Activated CD4-positive, alpha-beta T cell treated with anti-CD3 and anti-CD28 coated beads, Interleukin-2, amount 10 ng/mL, durations not matched to agents 7 days and 5 days (primary cell): ENCODE data around the gene TES. TPM values are rescaled to one million over a fixed set of nuclear protein-coding genes. Genes with fewer than 3 reads are reported as not detected.
"Not testable (repeated sequence)": the region's sequence is repeated elsewhere in the genome, so short reads cannot be mapped to it uniquely, and the experiment has no call there.

Experiments used
- CTCF ChIA-PET: fragments of 350-600 bp; sonication (Branson Sonifier 250); formaldehyde crosslinking; loops from one replicate; lab custom pipeline; 2021; ENCODE audit warnings: antibody characterized with exemption; lab: Charles Lee
- POLR2A ChIA-PET: fragments of 350-600 bp; sonication (Branson Sonifier 250); formaldehyde crosslinking; loops from one replicate; lab custom pipeline; 2021; ENCODE audit warnings: antibody characterized with exemption; lab: Charles Lee
- DNase-seq: peaks from one replicate; pipeline ENCODE4 v3.0.0-alpha.2; 2020
- H3K27ac Mint-ChIP-seq: one replicate; pipeline ENCODE4 v1.8.0; 2021; ENCODE audit warnings: mild to moderate bottlenecking, moderate library complexity, mixed read lengths
- H3K27me3 Mint-ChIP-seq: one replicate; pipeline ENCODE4 v1.8.0; 2021; ENCODE audit warnings: mixed read lengths
- H3K36me3 Mint-ChIP-seq: one replicate; pipeline ENCODE4 v1.8.0; 2021; ENCODE audit warnings: low read depth, mixed read lengths
- H3K4me1 Mint-ChIP-seq: one replicate; pipeline ENCODE4 v1.8.0; 2021; ENCODE audit warnings: mixed read lengths
- H3K4me3 Mint-ChIP-seq: one replicate; pipeline ENCODE4 v1.8.0; 2021; ENCODE audit warnings: mild to moderate bottlenecking, moderate library complexity, mixed read lengths
- H3K9me3 Mint-ChIP-seq: one replicate; pipeline ENCODE4 v1.8.0; 2021; ENCODE audit warnings: mixed read lengths
- total RNA-seq, 2 experiments: library from RNA; stranded (reverse); gene quantifications; one replicate each; pipeline ENCODE4 v1.2.3, GENCODE V29; 2021

TES gene
- total RNA-seq, 2 experiments from 2014 or later: 139 to 140 TPM

GRCh38 chr7:116173051-116174028 lies 37.0 kb upstream of the TES start:
- CTCF ChIA-PET: interaction anchor here (1.0 to 1.5 kb wide), 2 partner anchors 63 to 82 kb away, joined by 3 to 4 read pairs; no protein-coding TSS in a partner anchor
- Mint-ChIP-seq H3K27me3 (peaks cover 16% of the 10 kb centered on the region), H3K4me3 (no peak overlapping the region), H3K9me3 (peaks cover 4% of the 10 kb centered on the region), H3K36me3 (no peaks in the 10 kb centered on the region), H3K4me1 (peaks cover 8% of the 10 kb centered on the region), H3K27ac (no peak overlapping the region)
- POLR2A ChIA-PET: no interaction called here
- DNase-seq: peak; percentile 63

- CTCF ChIA-PET: interaction anchor here (1.5 kb wide), 1 partner anchor 61 kb away, joined by 3 read pairs; no protein-coding TSS in a partner anchor
- H3K36me3 Mint-ChIP-seq, H3K9me3 Mint-ChIP-seq, POLR2A ChIA-PET, H3K27ac Mint-ChIP-seq, H3K4me3 Mint-ChIP-seq, DNase-seq, H3K4me1 Mint-ChIP-seq: not testable (repeated sequence)
- peaks cover 10% of the 10 kb centered on the region for H3K27me3 Mint-ChIP-seq
Measured at GRCh38 chr7:116175095-116175494, 35.2 kb upstream of the TES start.

- ChIA-PET CTCF (interaction anchor here (1.4 kb wide), 2 partner anchors 9 to 28 kb away, joined by 3 to 6 read pairs; no protein-coding TSS in a partner anchor), POLR2A (no interaction called here)
- H3K27ac Mint-ChIP-seq: no peak overlapping the region
Measured at GRCh38 chr7:116176226-116176625, 34.1 kb upstream of the TES start.

GRCh38 chr7:116177009-116177408 lies 33.3 kb upstream of the TES start:
- POLR2A ChIA-PET: no interaction called here
- H3K4me3 Mint-ChIP-seq: no peak overlapping the region
- DNase-seq: no peak
- H3K4me1 Mint-ChIP-seq: peaks cover 9% of the 10 kb centered on the region
- H3K9me3 Mint-ChIP-seq: peaks cover 4% of the 10 kb centered on the region
- H3K27me3 Mint-ChIP-seq: peaks cover 2% of the 10 kb centered on the region
- CTCF ChIA-PET: interaction anchor here (1.4 kb wide), 2 partner anchors 10 to 27 kb away, joined by 3 to 6 read pairs; no protein-coding TSS in a partner anchor
- H3K36me3 Mint-ChIP-seq: no peaks in the 10 kb centered on the region
- no peak overlapping the region for H3K27ac Mint-ChIP-seq

More at GRCh38 chr7:116176226-116176625, 34.1 kb upstream of the TES start:
- peaks cover 4% of the 10 kb centered on the region for H3K9me3 Mint-ChIP-seq
- H3K27me3 Mint-ChIP-seq: peaks cover 5% of the 10 kb centered on the region
- no peak for DNase-seq
- H3K4me3 Mint-ChIP-seq: no peak overlapping the region
- no peaks in the 10 kb centered on the region for H3K36me3 Mint-ChIP-seq
- H3K4me1 Mint-ChIP-seq: peaks cover 7% of the 10 kb centered on the region

- CTCF ChIA-PET: interaction anchor here (0.6 to 2.2 kb wide), 11 partner anchors 11 to 410 kb away, joined by 3 to 10 read pairs (median 4); no protein-coding TSS in a partner anchor
- H3K4me1 Mint-ChIP-seq: peaks cover 9% of the 10 kb centered on the region
Measured at GRCh38 chr7:116180302-116180701, 30.0 kb upstream of the TES start.

GRCh38 chr7:116182023-116182422 lies 28.3 kb upstream of the TES start:
- ChIA-PET CTCF (interaction anchor here (2.2 kb wide), 1 partner anchor 54 kb away, joined by 10 read pairs; no protein-coding TSS in a partner anchor), POLR2A (no interaction called here)
- Mint-ChIP-seq H3K27me3 (no peaks in the 10 kb centered on the region), H3K27ac (no peak overlapping the region), H3K4me1 (peaks cover 9% of the 10 kb centered on the region), H3K9me3 (no peaks in the 10 kb centered on the region), H3K36me3 (no peaks in the 10 kb centered on the region), H3K4me3 (no peak overlapping the region)
- DNase-seq: no peak

More at GRCh38 chr7:116180302-116180701, 30.0 kb upstream of the TES start:
- Mint-ChIP-seq H3K27me3 (no peaks in the 10 kb centered on the region), H3K4me3 (no peak overlapping the region), H3K9me3 (peaks cover under 1% of the 10 kb centered on the region), H3K27ac (no peak overlapping the region), H3K36me3 (no peaks in the 10 kb centered on the region)
- peak; percentile 51 for DNase-seq
- POLR2A ChIA-PET: no interaction called here

- Mint-ChIP-seq H3K4me3 (no peak overlapping the region), H3K4me1 (peaks cover 6% of the 10 kb centered on the region), H3K9me3 (peaks cover 8% of the 10 kb centered on the region), H3K36me3 (peaks cover 6% of the 10 kb centered on the region), H3K27ac (no peak overlapping the region), H3K27me3 (no peaks in the 10 kb centered on the region)
- CTCF ChIA-PET: interaction anchor here (1.1 to 1.2 kb wide), 2 partner anchors 25 to 50 kb away, joined by 4 read pairs; partner anchors contain the start of gene TES
- no peak for DNase-seq
- POLR2A ChIA-PET: no interaction called here
Measured at GRCh38 chr7:116185450-116185849, 24.9 kb upstream of the TES start.

GRCh38 chr7:116185956-116186355 lies 24.4 kb upstream of the TES start:
- Mint-ChIP-seq H3K27me3 (no peaks in the 10 kb centered on the region), H3K4me1 (peaks cover 4% of the 10 kb centered on the region), H3K9me3 (peaks cover 8% of the 10 kb centered on the region), H3K4me3 (no peak overlapping the region), H3K27ac (no peak overlapping the region), H3K36me3 (peaks cover 6% of the 10 kb centered on the region)
- no peak for DNase-seq
- POLR2A ChIA-PET: no interaction called here
- CTCF ChIA-PET: interaction anchor here (0.6 to 1.2 kb wide), 3 partner anchors 23 to 50 kb away, joined by 4 to 5 read pairs (median 4); partner anchors contain the start of gene TES

GRCh38 chr7:116187400-116187799 lies 22.9 kb upstream of the TES start:
- no peak overlapping the region for H3K4me3 Mint-ChIP-seq
- H3K36me3 Mint-ChIP-seq: peaks cover 6% of the 10 kb centered on the region
- no peak for DNase-seq
- H3K27ac Mint-ChIP-seq: no peak overlapping the region
- H3K9me3 Mint-ChIP-seq: peaks cover 8% of the 10 kb centered on the region
- POLR2A ChIA-PET: no interaction called here
- CTCF ChIA-PET: interaction anchor here (0.7 to 1.2 kb wide), 2 partner anchors 12 to 49 kb away, joined by 3 read pairs; no protein-coding TSS in a partner anchor
- H3K27me3 Mint-ChIP-seq: peaks cover 4% of the 10 kb centered on the region
- H3K4me1 Mint-ChIP-seq: no peaks in the 10 kb centered on the region

GRCh38 chr7:116193329-116194087 lies 16.8 kb upstream of the TES start:
- DNase-seq: no peak
- Mint-ChIP-seq H3K4me3 (no peak overlapping the region), H3K27ac (no peak overlapping the region), H3K4me1 (no peaks in the 10 kb centered on the region), H3K36me3 (no peaks in the 10 kb centered on the region), H3K9me3 (no peaks in the 10 kb centered on the region), H3K27me3 (peaks cover 6% of the 10 kb centered on the region)
- ChIA-PET POLR2A (no interaction called here), CTCF (no interaction called here)

GRCh38 chr7:116194115-116194514 lies 16.2 kb upstream of the TES start:
- Mint-ChIP-seq H3K4me1 (no peaks in the 10 kb centered on the region), H3K27ac (no peak overlapping the region), H3K4me3 (no peak overlapping the region)

GRCh38 chr7:116195451-116195850 lies 14.9 kb upstream of the TES start:
- no peak for DNase-seq
- ChIA-PET CTCF (interaction anchor here (0.6 kb wide), 1 partner anchor 416 kb away, joined by 3 read pairs; no protein-coding TSS in a partner anchor), POLR2A (no interaction called here)
- H3K36me3 Mint-ChIP-seq: no peaks in the 10 kb centered on the region
- no peaks in the 10 kb centered on the region for H3K9me3 Mint-ChIP-seq
- no peak overlapping the region for H3K27ac Mint-ChIP-seq
- H3K27me3 Mint-ChIP-seq: peaks cover 8% of the 10 kb centered on the region
- no peak overlapping the region for H3K4me3 Mint-ChIP-seq
- no peaks in the 10 kb centered on the region for H3K4me1 Mint-ChIP-seq

More at GRCh38 chr7:116194115-116194514, 16.2 kb upstream of the TES start:
- CTCF ChIA-PET: no interaction called here
- no peak for DNase-seq
- Mint-ChIP-seq H3K9me3 (no peaks in the 10 kb centered on the region), H3K27me3 (peaks cover 6% of the 10 kb centered on the region), H3K36me3 (no peaks in the 10 kb centered on the region)
- POLR2A ChIA-PET: no interaction called here
